SH-SY5Y (cell line): ENCODE measurements around the gene MEAK7.

Source experiments
- GATA2 ChIP-seq: IDR thresholded peaks from 2 replicates; pipeline ENCODE4 v1.6.1; 2011; ENCODE audit warnings: mild to moderate bottlenecking, low read depth, low read length
- GATA3 ChIP-seq: IDR thresholded peaks from 2 replicates; pipeline ENCODE4 v1.6.1; 2011; ENCODE audit warnings: low read depth, mild to moderate bottlenecking, low read length, moderate library complexity

DNA sequence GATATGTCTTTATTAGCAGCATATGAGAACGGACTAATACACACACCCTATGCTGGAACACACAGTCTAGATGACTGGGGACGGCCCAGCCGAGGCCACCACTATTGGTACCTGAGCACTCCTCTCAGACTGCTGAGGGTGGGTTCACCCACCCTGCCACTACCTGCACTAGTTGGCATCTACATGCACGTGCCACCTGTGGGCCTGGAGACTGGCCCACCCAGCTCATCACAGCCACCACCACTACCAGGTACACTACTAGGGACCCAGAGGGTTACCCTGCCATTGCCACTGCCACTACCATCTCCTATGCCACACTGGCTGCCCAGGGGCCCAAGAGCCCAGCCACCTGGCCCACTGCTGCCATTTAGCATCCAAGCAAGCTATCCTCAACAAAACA, 32.5 kb downstream of the MEAK7 start:
- TF ChIP-seq GATA2 (no peak), GATA3 (no peak)
